H9 (cell line): ENCODE measurements around the gene DDX49. TPM values are rescaled to one million over a fixed set of nuclear protein-coding genes. Genes with fewer than 3 reads are reported as not detected.

Experiments
- DNase-seq: peaks from one replicate; pipeline ENCODE4 v3.0.0-alpha.2; 2017
- H2AFZ ChIP-seq: one replicate; pipeline ENCODE4 v1.6.1; 2013; ENCODE audit warnings: mild to moderate bottlenecking, low read length, control low read depth, moderate library complexity
- H2AK5ac ChIP-seq: 2 replicates; pipeline ENCODE4 v1.6.1; 2013; ENCODE audit warnings: low read length, control low read depth, mixed read lengths; ENCODE audit not compliant: insufficient read length
- H2BK120ac ChIP-seq: one replicate; pipeline ENCODE4 v1.6.1; 2013; ENCODE audit warnings: low read depth, mild to moderate bottlenecking, low read length, control low read depth, inconsistent platforms; ENCODE audit not compliant: poor library complexity, severe bottlenecking
- H2BK12ac ChIP-seq: 2 replicates; pipeline ENCODE4 v1.6.1; 2013; ENCODE audit warnings: low read length, control low read depth, mixed read lengths, low read depth; ENCODE audit not compliant: insufficient read length
- H2BK15ac ChIP-seq: 2 replicates; pipeline ENCODE4 v1.6.1; 2013; ENCODE audit warnings: low read depth, low read length, control low read depth
- H2BK20ac ChIP-seq: one replicate; pipeline ENCODE4 v1.6.1; 2013; ENCODE audit warnings: low read depth, mild to moderate bottlenecking, low read length, control low read depth, inconsistent platforms; ENCODE audit not compliant: poor library complexity, severe bottlenecking
- H2BK5ac ChIP-seq: 2 replicates; pipeline ENCODE4 v1.6.1; 2013; ENCODE audit warnings: low read length, control low read depth, mixed read lengths; ENCODE audit not compliant: insufficient read length
- H3K14ac ChIP-seq: 2 replicates; pipeline ENCODE4 v1.6.1; 2013; ENCODE audit warnings: low read length, control low read depth; ENCODE audit not compliant: insufficient read depth
- H3K18ac ChIP-seq: 2 replicates; pipeline ENCODE4 v1.6.1; 2013; ENCODE audit warnings: low read depth, mild to moderate bottlenecking, mixed read lengths, low read length, control low read depth; ENCODE audit not compliant: insufficient read length
- H3K23ac ChIP-seq: 2 replicates; pipeline ENCODE4 v1.6.1; 2013; ENCODE audit warnings: low read length, control low read depth, mixed read lengths, low read depth; ENCODE audit not compliant: insufficient read length
- H3K23me2 ChIP-seq: 2 replicates; pipeline ENCODE4 v1.6.1; 2013; ENCODE audit warnings: low read depth, mild to moderate bottlenecking, mixed read lengths, low read length, control low read depth; ENCODE audit not compliant: insufficient read length, poor library complexity, severe bottlenecking
- H3K27ac ChIP-seq: 2 replicates; pipeline ENCODE4 v1.5.1; 2013; ENCODE audit warnings: low read length, control low read depth, mixed read lengths, low read depth; ENCODE audit not compliant: insufficient read length
- H3K27me3 ChIP-seq: 2 replicates; pipeline ENCODE4 v1.6.1; 2013; ENCODE audit warnings: low read length, control low read depth, inconsistent platforms; ENCODE audit not compliant: insufficient read depth
- H3K4ac ChIP-seq: 2 replicates; pipeline ENCODE4 v1.6.1; 2013; ENCODE audit warnings: low read depth, mild to moderate bottlenecking, control low read depth, inconsistent platforms, low read length, moderate library complexity
- H3K4me1 ChIP-seq: 2 replicates; pipeline ENCODE4 v1.6.1; 2013; ENCODE audit warnings: low read length, control low read depth, inconsistent platforms; ENCODE audit not compliant: insufficient read depth
- H3K4me2 ChIP-seq: 2 replicates; pipeline ENCODE4 v1.6.1; 2013; ENCODE audit warnings: low read length, control low read depth, mixed read lengths; ENCODE audit not compliant: insufficient read length, insufficient read depth
- H3K56ac ChIP-seq: 2 replicates; pipeline ENCODE4 v1.6.1; 2013; ENCODE audit warnings: low read depth, mild to moderate bottlenecking, mixed read lengths, low read length, control low read depth; ENCODE audit not compliant: insufficient read length
- H3K79me1 ChIP-seq: 2 replicates; pipeline ENCODE4 v1.6.1; 2013; ENCODE audit warnings: low read depth, mild to moderate bottlenecking, moderate library complexity, low read length, control low read depth, inconsistent platforms; ENCODE audit not compliant: insufficient read depth, poor library complexity, severe bottlenecking
- H3K79me2 ChIP-seq: 2 replicates; pipeline ENCODE4 v1.6.1; 2013; ENCODE audit warnings: low read length, control low read depth, inconsistent platforms; ENCODE audit not compliant: insufficient read depth
- H3K9ac ChIP-seq: 2 replicates; pipeline ENCODE4 v1.6.1; 2013; ENCODE audit warnings: low read length, control low read depth, mixed read lengths; ENCODE audit not compliant: insufficient read length; ENCODE audit errors: extremely low read depth
- H3K9me3 ChIP-seq: one replicate; pipeline ENCODE4 v1.6.1; 2013; ENCODE audit warnings: low read depth, low read length, inconsistent platforms; ENCODE audit not compliant: control insufficient read depth
- H3T11ph ChIP-seq: one replicate; pipeline ENCODE4 v1.6.1; 2013; ENCODE audit warnings: mild to moderate bottlenecking, low read length, control low read depth, inconsistent platforms
- H4K20me1 ChIP-seq: one replicate; pipeline ENCODE4 v1.6.1; 2013; ENCODE audit not compliant: control insufficient read depth, insufficient read length, insufficient read depth
- H4K5ac ChIP-seq: 2 replicates; pipeline ENCODE4 v1.6.1; 2013; ENCODE audit warnings: low read depth, mild to moderate bottlenecking, mixed read lengths, low read length, control low read depth; ENCODE audit not compliant: insufficient read length
- H4K8ac ChIP-seq: replicated peaks from 2 replicates; pipeline ENCODE4 v1.6.1; 2013; ENCODE audit warnings: low read length, control low read depth, mixed read lengths, low read depth; ENCODE audit not compliant: insufficient read length
- H4K91ac ChIP-seq: 2 replicates; pipeline ENCODE4 v1.6.1; 2013; ENCODE audit warnings: low read depth, mild to moderate bottlenecking, moderate library complexity, mixed read lengths, low read length, control low read depth; ENCODE audit not compliant: insufficient read length
- H3K27ac Mint-ChIP-seq, 3 experiments: 2 replicates in 2 of 3; 3 replicates in 1 of 3; pipeline ENCODE4 v1.8.0; 2020 to 2021; ENCODE audit warnings: mixed read lengths in 3 of 3, mild to moderate bottlenecking in 1 of 3, moderate library complexity in 1 of 3
- H3K27me3 Mint-ChIP-seq: 2 replicates; pipeline ENCODE4 v1.8.0; 2021; ENCODE audit warnings: low read depth, mild to moderate bottlenecking, moderate library complexity, mixed read lengths
- H3K36me3 Mint-ChIP-seq, 3 experiments: 2 replicates in 2 of 3; 3 replicates in 1 of 3; pipeline ENCODE4 v1.8.0; 2020 to 2021; ENCODE audit warnings: low read depth in 3 of 3, mixed read lengths in 3 of 3; ENCODE audit not compliant: insufficient read depth in 1 of 3
- H3K4me1 Mint-ChIP-seq, 2 experiments: 2 replicates each; pipeline ENCODE4 v1.8.0; 2020; ENCODE audit warnings: mixed read lengths in 2 of 2
- H3K4me3 Mint-ChIP-seq, 2 experiments: 2 replicates in 1 of 2; 3 replicates in 1 of 2; pipeline ENCODE4 v1.8.0; 2020 to 2021; ENCODE audit warnings: mild to moderate bottlenecking in 2 of 2, mixed read lengths in 2 of 2, moderate library complexity in 1 of 2
- H3K9me3 Mint-ChIP-seq, 2 experiments: 2 replicates in 1 of 2; 3 replicates in 1 of 2; pipeline ENCODE4 v1.8.0; 2020; ENCODE audit warnings: mild to moderate bottlenecking in 2 of 2, mixed read lengths in 2 of 2, moderate library complexity in 1 of 2
- WGBS: extraction: QIAGEN DNeasy Blood & Tissue Kit; methylation state at CpG from one replicate; pipeline ENCODE4 v1.1.7; 2013; ENCODE audit warnings: missing lambda C conversion rate, low lambda C conversion rate, mixed read lengths; ENCODE audit not compliant: insufficient read length; ENCODE audit errors: extremely low coverage; 5-methylcytosine and 5-hydroxymethylcytosine counted together
- total RNA-seq: library from RNA; stranded (reverse); gene quantifications from 2 replicates; pipeline ENCODE4 v1.2.1, GENCODE V29; 2021
- TF ChIP-seq, protein P1 (sequence below): fragments of 200-600 bp; sonication (generic); conservative IDR thresholded peaks from 3 replicates; pipeline ENCODE4 v1.8.0; 2021; ENCODE audit warnings: antibody characterized with exemption, mild to moderate bottlenecking

The DDX49 gene
- total RNA-seq, 1 experiment from 2014 or later: 52.3 TPM

DNA sequence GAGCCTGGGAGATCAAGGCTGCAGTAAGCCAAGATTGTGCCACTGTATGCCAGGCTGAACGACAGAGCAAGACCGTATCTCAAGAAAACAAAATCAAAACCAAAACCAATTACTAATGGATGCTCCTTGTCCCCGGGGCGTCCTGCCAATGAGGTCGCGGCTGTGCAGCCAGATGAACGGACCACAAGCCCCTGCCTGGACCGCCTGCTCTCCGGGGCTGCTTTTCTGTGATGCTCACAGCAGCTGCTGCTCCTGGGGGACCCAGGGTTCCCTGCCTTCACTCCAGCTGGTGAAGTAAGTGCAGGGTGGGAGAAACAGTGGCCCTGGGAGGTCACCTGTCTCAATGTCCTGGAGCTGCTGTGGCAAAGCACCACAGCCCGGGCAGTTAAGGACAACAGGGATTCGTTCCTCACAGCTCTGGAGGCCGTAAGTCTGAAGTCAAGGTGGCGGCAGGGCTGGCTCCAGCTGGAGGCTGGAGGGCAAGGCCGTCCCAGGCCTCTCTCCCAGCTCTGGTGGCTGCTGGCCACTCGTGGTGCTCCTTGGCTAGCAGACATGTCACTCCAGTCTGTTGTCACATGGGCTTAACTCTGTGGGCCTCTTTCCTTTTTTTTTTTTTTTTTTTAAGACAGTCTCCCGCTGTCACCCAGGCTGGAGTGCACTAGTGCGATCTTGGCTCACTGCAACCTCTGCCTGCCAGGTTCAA lies 10.4 kb upstream of the DDX49 start:
- H3K23ac ChIP-seq: no peak overlapping the region
- no CpG with 5 or more reads among the region's 17 CpGs for WGBS
- no peaks in the 10 kb centered on the region for H3K27me3 ChIP-seq
- no peak overlapping the region for H2BK5ac ChIP-seq
- no peak overlapping the region for H2AFZ ChIP-seq
- H2BK12ac ChIP-seq: no peak overlapping the region
- H3K36me3 Mint-ChIP-seq: peaks cover 9 to 32% (median 30%) of the 10 kb centered on the region in 3 experiments; a peak in 6 of 7 replicates
- H3T11ph ChIP-seq: no peak overlapping the region
- no peaks in the 10 kb centered on the region for H3K23me2 ChIP-seq
- no peaks in the 10 kb centered on the region for H3K4me1 ChIP-seq
- no peak overlapping the region for H3K56ac ChIP-seq
- H3K14ac ChIP-seq: no peak overlapping the region
- H4K8ac ChIP-seq: no peak overlapping the region
- TF ChIP-seq, protein P1, sequence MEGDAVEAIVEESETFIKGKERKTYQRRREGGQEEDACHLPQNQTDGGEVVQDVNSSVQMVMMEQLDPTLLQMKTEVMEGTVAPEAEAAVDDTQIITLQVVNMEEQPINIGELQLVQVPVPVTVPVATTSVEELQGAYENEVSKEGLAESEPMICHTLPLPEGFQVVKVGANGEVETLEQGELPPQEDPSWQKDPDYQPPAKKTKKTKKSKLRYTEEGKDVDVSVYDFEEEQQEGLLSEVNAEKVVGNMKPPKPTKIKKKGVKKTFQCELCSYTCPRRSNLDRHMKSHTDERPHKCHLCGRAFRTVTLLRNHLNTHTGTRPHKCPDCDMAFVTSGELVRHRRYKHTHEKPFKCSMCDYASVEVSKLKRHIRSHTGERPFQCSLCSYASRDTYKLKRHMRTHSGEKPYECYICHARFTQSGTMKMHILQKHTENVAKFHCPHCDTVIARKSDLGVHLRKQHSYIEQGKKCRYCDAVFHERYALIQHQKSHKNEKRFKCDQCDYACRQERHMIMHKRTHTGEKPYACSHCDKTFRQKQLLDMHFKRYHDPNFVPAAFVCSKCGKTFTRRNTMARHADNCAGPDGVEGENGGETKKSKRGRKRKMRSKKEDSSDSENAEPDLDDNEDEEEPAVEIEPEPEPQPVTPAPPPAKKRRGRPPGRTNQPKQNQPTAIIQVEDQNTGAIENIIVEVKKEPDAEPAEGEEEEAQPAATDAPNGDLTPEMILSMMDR: no peak
- no peak overlapping the region for H3K18ac ChIP-seq
- H3K27me3 Mint-ChIP-seq: no peaks in the 10 kb centered on the region
- H2BK120ac ChIP-seq: no peak overlapping the region
- H4K20me1 ChIP-seq: no peaks in the 10 kb centered on the region
- H3K4me3 Mint-ChIP-seq: no peak overlapping the region
- H3K4me1 Mint-ChIP-seq: no peaks in the 10 kb centered on the region
- H3K9ac ChIP-seq: no peak overlapping the region
- no peak overlapping the region for H4K5ac ChIP-seq
- no peak overlapping the region for H3K4me2 ChIP-seq
- no peaks in the 10 kb centered on the region for H3K9me3 Mint-ChIP-seq
- H4K91ac ChIP-seq: no peak overlapping the region
- no peaks in the 10 kb centered on the region for H3K79me1 ChIP-seq
- no peaks in the 10 kb centered on the region for H3K9me3 ChIP-seq
- no peak overlapping the region for H2AK5ac ChIP-seq
- no peak overlapping the region for H3K27ac Mint-ChIP-seq
- H2BK20ac ChIP-seq: no peak overlapping the region
- no peak overlapping the region for H2BK15ac ChIP-seq
- no peak overlapping the region for H3K27ac ChIP-seq
- no peak for DNase-seq
- no peaks in the 10 kb centered on the region; the same call in 1 of the 2 replicates for H3K79me2 ChIP-seq
- no peak overlapping the region for H3K4ac ChIP-seq
